ENCODE data around the gene STIM1. TPM values are rescaled to one million over a fixed set of nuclear protein-coding genes. Genes with fewer than 3 reads are reported as not detected.

STIM1 gene
- total RNA-seq, 1 experiment from 2014 or later, result 18.0 TPM

- ChIA-PET CTCF (interaction anchor here (3.0 kb wide), 1 partner anchor 49 kb away, joined by 13 read pairs; the partner anchor contains the start of gene STIM1), POLR2A (no interaction called here)
- no peak for DNase-seq (ENCODE audit: low spot score)
- ATAC-seq, result no peak
- no peak for TF ChIP-seq MYBL2 (CRISPR knock-in tag; IDR thresholded peaks at IDR 0.05)
- TF ChIP-seq FOXK1 (CRISPR knock-in tag; IDR thresholded peaks at IDR 0.05), result no peak
- no peak for TF ChIP-seq ZNF263 (CRISPR knock-in tag; IDR thresholded peaks at IDR 0.05; ENCODE audit: low read depth)
- TF ChIP-seq E2F4 (CRISPR knock-in tag; IDR thresholded peaks at IDR 0.05; ENCODE audit: borderline replicate concordance, low read depth), result no peak
- TF ChIP-seq ZNF219 (CRISPR knock-in tag; IDR thresholded peaks at IDR 0.05; ENCODE audit: borderline replicate concordance), result no peak
- no peak for TF ChIP-seq PRRX2 (CRISPR knock-in tag; IDR thresholded peaks at IDR 0.05)
- no peak for TF ChIP-seq CREB1 (CRISPR knock-in tag; IDR thresholded peaks at IDR 0.05)
- TF ChIP-seq GRHL2 (CRISPR knock-in tag; IDR thresholded peaks at IDR 0.05; ENCODE audit: insufficient replicate concordance, severe bottlenecking), result no peak
- no peak for TF ChIP-seq ESRRA (CRISPR knock-in tag; IDR thresholded peaks at IDR 0.05; ENCODE audit: borderline replicate concordance)
- no peak for TF ChIP-seq MAX (CRISPR knock-in tag; IDR thresholded peaks at IDR 0.05)
- TF ChIP-seq RORB (CRISPR knock-in tag; IDR thresholded peaks at IDR 0.05), result no peak
- Mint-ChIP-seq H3K4me3 (no peak overlapping the region), H3K36me3 (peaks cover 7% of the 10 kb centered on the region; the same call in 1 of the 2 replicates), H3K9me3 (peaks cover 12% of the 10 kb centered on the region), H3K4me1 (peaks cover 15% of the 10 kb centered on the region), H3K27me3 (ENCODE audit: low read depth) (no peaks in the 10 kb centered on the region; the same call in 1 of the 2 replicates), H3K27ac (no peak overlapping the region)
Observed at GRCh38 chr11:3903207-3903896, 47.9 kb downstream of the STIM1 start.

DNA sequence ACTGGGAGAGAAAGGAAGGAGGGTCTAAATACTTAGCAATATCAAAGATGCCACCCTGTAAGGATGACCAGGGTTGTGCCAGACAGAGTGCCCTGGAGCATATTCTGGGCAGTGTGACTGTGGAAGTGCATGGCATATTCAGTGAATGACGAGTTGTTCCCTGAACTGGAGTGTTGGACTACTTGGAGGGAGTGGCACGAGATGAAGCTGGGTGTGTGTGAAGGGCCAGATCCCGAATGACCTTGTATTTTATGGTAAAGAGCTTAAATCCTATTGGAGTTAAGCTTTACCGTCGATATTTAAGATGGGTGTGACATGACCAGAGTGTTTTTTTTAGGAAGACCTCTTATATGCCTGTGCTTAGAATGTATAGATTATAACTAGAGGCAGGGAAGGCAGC, 48.8 kb downstream of the STIM1 start:
- ChIA-PET POLR2A (no interaction called here), CTCF (no interaction called here)
- peaks cover 15% of the 10 kb centered on the region for H3K4me1 Mint-ChIP-seq
- TF ChIP-seq TEAD4 (CRISPR knock-in tag; IDR thresholded peaks at IDR 0.05), result no peak
- no peak for TF ChIP-seq ZNF425 (CRISPR knock-in tag; conservative IDR thresholded peaks at IDR 0.05)
- no peak for TF ChIP-seq GRHL2 (CRISPR knock-in tag; IDR thresholded peaks at IDR 0.05; ENCODE audit: insufficient replicate concordance, severe bottlenecking)
- no peak for TF ChIP-seq ZNF671 (CRISPR knock-in tag; IDR thresholded peaks at IDR 0.05)
- TF ChIP-seq ZNF317 (CRISPR knock-in tag; IDR thresholded peaks at IDR 0.05; ENCODE audit: borderline replicate concordance, low read depth), result no peak
- TF ChIP-seq STAT6 (CRISPR knock-in tag; conservative IDR thresholded peaks at IDR 0.05; ENCODE audit: low read depth), result no peak
- TF ChIP-seq NR2C2 (CRISPR knock-in tag; IDR thresholded peaks at IDR 0.05), result no peak
- no peak for TF ChIP-seq CBFB (CRISPR knock-in tag; IDR thresholded peaks at IDR 0.05; ENCODE audit: low read depth)
- TF ChIP-seq, protein P1, sequence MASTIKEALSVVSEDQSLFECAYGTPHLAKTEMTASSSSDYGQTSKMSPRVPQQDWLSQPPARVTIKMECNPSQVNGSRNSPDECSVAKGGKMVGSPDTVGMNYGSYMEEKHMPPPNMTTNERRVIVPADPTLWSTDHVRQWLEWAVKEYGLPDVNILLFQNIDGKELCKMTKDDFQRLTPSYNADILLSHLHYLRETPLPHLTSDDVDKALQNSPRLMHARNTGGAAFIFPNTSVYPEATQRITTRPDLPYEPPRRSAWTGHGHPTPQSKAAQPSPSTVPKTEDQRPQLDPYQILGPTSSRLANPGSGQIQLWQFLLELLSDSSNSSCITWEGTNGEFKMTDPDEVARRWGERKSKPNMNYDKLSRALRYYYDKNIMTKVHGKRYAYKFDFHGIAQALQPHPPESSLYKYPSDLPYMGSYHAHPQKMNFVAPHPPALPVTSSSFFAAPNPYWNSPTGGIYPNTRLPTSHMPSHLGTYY (CRISPR knock-in tag; IDR thresholded peaks at IDR 0.05), result no peak
- TF ChIP-seq, protein P2, sequence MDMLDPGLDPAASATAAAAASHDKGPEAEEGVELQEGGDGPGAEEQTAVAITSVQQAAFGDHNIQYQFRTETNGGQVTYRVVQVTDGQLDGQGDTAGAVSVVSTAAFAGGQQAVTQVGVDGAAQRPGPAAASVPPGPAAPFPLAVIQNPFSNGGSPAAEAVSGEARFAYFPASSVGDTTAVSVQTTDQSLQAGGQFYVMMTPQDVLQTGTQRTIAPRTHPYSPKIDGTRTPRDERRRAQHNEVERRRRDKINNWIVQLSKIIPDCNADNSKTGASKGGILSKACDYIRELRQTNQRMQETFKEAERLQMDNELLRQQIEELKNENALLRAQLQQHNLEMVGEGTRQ (CRISPR knock-in tag; IDR thresholded peaks at IDR 0.05), result no peak
- TF ChIP-seq ZNF232 (CRISPR knock-in tag; IDR thresholded peaks at IDR 0.05), result no peak
- no peak for TF ChIP-seq PRRX2 (CRISPR knock-in tag; IDR thresholded peaks at IDR 0.05)
- TF ChIP-seq JAZF1 (CRISPR knock-in tag; IDR thresholded peaks at IDR 0.05), result no peak
- TF ChIP-seq, protein P3, sequence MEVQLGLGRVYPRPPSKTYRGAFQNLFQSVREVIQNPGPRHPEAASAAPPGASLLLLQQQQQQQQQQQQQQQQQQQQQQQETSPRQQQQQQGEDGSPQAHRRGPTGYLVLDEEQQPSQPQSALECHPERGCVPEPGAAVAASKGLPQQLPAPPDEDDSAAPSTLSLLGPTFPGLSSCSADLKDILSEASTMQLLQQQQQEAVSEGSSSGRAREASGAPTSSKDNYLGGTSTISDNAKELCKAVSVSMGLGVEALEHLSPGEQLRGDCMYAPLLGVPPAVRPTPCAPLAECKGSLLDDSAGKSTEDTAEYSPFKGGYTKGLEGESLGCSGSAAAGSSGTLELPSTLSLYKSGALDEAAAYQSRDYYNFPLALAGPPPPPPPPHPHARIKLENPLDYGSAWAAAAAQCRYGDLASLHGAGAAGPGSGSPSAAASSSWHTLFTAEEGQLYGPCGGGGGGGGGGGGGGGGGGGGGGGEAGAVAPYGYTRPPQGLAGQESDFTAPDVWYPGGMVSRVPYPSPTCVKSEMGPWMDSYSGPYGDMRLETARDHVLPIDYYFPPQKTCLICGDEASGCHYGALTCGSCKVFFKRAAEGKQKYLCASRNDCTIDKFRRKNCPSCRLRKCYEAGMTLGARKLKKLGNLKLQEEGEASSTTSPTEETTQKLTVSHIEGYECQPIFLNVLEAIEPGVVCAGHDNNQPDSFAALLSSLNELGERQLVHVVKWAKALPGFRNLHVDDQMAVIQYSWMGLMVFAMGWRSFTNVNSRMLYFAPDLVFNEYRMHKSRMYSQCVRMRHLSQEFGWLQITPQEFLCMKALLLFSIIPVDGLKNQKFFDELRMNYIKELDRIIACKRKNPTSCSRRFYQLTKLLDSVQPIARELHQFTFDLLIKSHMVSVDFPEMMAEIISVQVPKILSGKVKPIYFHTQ (CRISPR knock-in tag; IDR thresholded peaks at IDR 0.05), result no peak
- no peak for DNase-seq (ENCODE audit: low spot score)
- H3K27ac Mint-ChIP-seq, result no peak overlapping the region
- H3K9me3 Mint-ChIP-seq, result peaks cover 12% of the 10 kb centered on the region
- peaks cover 7% of the 10 kb centered on the region; the same call in 1 of the 2 replicates for H3K36me3 Mint-ChIP-seq
- no peak for ATAC-seq
- no peak overlapping the region for H3K4me3 Mint-ChIP-seq
- no peaks in the 10 kb centered on the region; the same call in 1 of the 2 replicates for H3K27me3 Mint-ChIP-seq (ENCODE audit: low read depth)

All from WTC11 (cell line).